ENCODE data around the gene GNAT3. TPM values are rescaled to one million over a fixed set of nuclear protein-coding genes. Genes with fewer than 3 reads are reported as not detected.

The GNAT3 gene
- total RNA-seq, 4 donors from 2014 or later, result not detected

DNA sequence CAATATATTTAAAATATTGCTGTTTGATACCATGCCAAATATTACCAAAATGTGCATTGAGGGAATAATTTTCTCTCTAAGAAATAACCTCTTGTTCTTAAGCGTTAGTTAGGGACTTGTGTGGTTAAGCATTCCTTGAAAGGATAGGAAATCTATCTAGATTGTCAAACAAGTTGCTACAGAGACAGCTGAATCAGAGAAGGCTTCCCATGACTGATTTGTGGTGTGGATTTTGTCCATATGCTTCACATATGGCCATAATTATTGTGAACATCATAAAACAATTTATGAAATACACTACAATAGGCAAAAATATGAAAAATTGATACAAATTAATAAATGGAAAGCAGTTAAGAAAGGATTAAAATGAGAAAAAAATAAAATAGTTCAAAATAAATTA, 96.3 kb downstream of the GNAT3 start:
- Histone ChIP-seq H3K27ac (no peak overlapping the region), H3K4me3 (no peak overlapping the region), H3K36me3 (no peaks in the 10 kb centered on the region), H3K4me1 (peaks cover 0 to 11% (median 0%) of the 10 kb centered on the region in 3 donors), H3K9me3 (no peaks in the 10 kb centered on the region), H3K27me3 (no peaks in the 10 kb centered on the region)
- TF ChIP-seq EP300 (IDR thresholded peaks at IDR 0.05) (no peak), POLR2AphosphoS5 (IDR thresholded peaks at IDR 0.05) (no peak), POLR2A (IDR thresholded peaks at IDR 0.05) (no peak)
- TF ChIP-seq, protein P1, sequence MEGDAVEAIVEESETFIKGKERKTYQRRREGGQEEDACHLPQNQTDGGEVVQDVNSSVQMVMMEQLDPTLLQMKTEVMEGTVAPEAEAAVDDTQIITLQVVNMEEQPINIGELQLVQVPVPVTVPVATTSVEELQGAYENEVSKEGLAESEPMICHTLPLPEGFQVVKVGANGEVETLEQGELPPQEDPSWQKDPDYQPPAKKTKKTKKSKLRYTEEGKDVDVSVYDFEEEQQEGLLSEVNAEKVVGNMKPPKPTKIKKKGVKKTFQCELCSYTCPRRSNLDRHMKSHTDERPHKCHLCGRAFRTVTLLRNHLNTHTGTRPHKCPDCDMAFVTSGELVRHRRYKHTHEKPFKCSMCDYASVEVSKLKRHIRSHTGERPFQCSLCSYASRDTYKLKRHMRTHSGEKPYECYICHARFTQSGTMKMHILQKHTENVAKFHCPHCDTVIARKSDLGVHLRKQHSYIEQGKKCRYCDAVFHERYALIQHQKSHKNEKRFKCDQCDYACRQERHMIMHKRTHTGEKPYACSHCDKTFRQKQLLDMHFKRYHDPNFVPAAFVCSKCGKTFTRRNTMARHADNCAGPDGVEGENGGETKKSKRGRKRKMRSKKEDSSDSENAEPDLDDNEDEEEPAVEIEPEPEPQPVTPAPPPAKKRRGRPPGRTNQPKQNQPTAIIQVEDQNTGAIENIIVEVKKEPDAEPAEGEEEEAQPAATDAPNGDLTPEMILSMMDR (IDR thresholded peaks at IDR 0.05), result no peak
- no peak for ATAC-seq
- 0 to 80% methylated on average over 1 of the region's 1 CpG for WGBS, 2 donors (ENCODE audit: low coverage in 1 of 2)

DNA sequence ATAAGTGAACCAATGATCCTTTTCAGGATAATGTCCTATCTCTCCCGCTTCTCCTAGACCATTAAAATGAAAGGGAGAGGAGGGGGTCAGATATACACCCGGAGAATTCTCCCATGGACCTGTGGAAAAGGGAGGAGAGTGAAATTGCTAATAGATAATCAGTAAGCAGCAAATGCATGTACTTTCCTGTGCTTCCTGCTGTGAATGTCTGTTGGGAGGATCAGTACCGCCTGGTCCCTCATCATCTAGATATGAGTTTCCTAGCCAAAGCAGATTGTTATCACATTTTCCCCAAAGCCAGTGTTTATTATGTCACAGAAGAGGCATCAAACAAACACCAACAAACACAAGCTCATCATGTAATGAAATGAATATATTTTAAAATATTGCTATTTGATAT, 96.8 kb downstream of the GNAT3 start:
- Histone ChIP-seq H3K27ac (no peak overlapping the region), H3K4me1 (peaks cover 0 to 11% (median 0%) of the 10 kb centered on the region in 3 donors), H3K4me3 (no peak overlapping the region), H3K36me3 (no peaks in the 10 kb centered on the region), H3K27me3 (no peaks in the 10 kb centered on the region), H3K9me3 (no peaks in the 10 kb centered on the region)
- ATAC-seq, result no peak
- TF ChIP-seq POLR2A (IDR thresholded peaks at IDR 0.05), result no peak
- no peak for TF ChIP-seq POLR2AphosphoS5 (IDR thresholded peaks at IDR 0.05)
- no peak for TF ChIP-seq EP300 (IDR thresholded peaks at IDR 0.05)
- TF ChIP-seq, protein P1 (IDR thresholded peaks at IDR 0.05), result no peak
- 95 to 100% methylated on average over 2 of the region's 3 CpGs for WGBS, 2 donors (ENCODE audit: low coverage in 1 of 2)

DNA sequence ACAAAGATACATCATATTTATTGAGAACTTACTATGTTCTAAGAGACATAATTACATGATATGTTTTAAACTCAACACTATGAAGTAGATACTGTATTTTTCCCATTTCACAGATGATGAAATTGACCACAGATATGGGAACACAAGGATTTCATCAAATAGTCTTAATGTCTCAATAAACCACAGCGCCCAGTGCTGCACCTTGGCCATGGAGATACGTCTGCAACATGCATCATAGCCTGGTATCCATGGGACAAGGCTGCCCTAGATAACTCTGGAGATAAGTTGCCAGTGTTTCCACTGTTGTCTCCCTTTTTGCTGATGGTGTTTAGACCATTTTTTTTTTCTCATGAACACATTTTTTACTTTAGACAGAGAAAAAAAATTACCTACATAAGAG, 97.5 kb downstream of the GNAT3 start:
- whole genome bisulfite sequencing, 2 donors (ENCODE audit: low coverage in 1 of 2), result 68 to 100% methylated on average over 1 to 2 of the region's 2 CpGs
- ATAC-seq, result no peak
- H3K9me3 ChIP-seq, result no peaks in the 10 kb centered on the region
- TF ChIP-seq EP300 (IDR thresholded peaks at IDR 0.05), result no peak
- no peak for TF ChIP-seq POLR2A (IDR thresholded peaks at IDR 0.05)
- no peak for TF ChIP-seq POLR2AphosphoS5 (IDR thresholded peaks at IDR 0.05)
- TF ChIP-seq, protein P1 (IDR thresholded peaks at IDR 0.05), result no peak
- no peaks in the 10 kb centered on the region for H3K27me3 ChIP-seq
- H3K4me3 ChIP-seq, result no peak overlapping the region
- H3K36me3 ChIP-seq, result no peaks in the 10 kb centered on the region
- H3K4me1 ChIP-seq, result peaks cover 0 to 11% (median 0%) of the 10 kb centered on the region in 3 donors
- H3K27ac ChIP-seq, result no peak overlapping the region

DNA sequence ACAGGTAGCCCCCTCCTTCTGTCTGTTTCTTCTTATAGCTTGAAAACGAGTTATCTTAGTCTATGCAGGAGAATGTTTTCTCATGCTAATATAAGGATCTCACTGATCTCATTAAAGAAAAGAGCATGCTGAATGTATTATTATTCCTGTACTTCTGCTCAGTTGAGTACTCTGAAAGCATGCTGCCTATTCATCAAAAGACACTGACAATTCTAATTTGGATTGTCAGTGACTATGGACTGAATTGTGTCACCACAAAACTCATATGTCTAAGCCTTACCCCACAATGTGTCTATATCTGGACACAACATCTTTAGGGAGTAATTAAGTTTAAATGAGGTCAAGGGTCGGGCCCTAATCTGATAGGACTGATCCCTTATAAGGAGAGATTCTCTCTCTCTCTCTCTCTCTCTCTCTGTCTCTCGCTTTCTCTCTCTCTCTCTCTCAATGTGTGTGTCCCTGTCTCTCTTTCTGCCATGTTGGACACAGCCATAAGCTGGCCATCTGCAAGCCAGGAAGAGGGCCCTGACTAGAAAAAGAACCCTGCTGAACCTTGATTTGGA, 98.4 kb downstream of the GNAT3 start:
- no peaks in the 10 kb centered on the region for H3K36me3 ChIP-seq
- no peaks in the 10 kb centered on the region for H3K27me3 ChIP-seq
- ATAC-seq, result no peak
- no peak overlapping the region for H3K4me3 ChIP-seq
- 71 to 78% methylated on average over 3 of the region's 3 CpGs for WGBS, 2 donors (ENCODE audit: low coverage in 1 of 2)
- peaks cover 0 to 11% (median 0%) of the 10 kb centered on the region in 3 donors for H3K4me1 ChIP-seq
- no peaks in the 10 kb centered on the region for H3K9me3 ChIP-seq
- no peak overlapping the region for H3K27ac ChIP-seq
- TF ChIP-seq EP300 (IDR thresholded peaks at IDR 0.05) (no peak), POLR2A (IDR thresholded peaks at IDR 0.05) (no peak), POLR2AphosphoS5 (IDR thresholded peaks at IDR 0.05) (no peak)
- TF ChIP-seq, protein P1 (IDR thresholded peaks at IDR 0.05), result no peak

DNA sequence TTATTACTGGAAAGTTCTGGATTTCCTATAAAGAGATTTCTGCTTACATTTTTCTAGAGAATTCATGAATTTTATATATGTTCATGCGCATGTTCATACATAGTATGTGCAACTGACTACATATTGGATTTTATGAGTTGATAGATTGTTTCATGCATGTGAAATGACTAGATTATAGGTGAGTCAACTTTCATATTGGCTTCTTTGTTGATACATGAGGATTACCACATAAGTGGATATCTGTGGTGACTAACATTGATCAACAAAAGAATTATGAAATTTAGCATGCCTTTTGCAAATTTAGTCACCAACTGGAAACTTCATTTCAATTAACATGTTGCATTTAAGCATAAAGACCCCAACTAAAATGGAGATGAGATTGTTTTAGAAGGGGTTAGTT, 99.0 kb downstream of the GNAT3 start:
- Histone ChIP-seq H3K36me3 (no peaks in the 10 kb centered on the region), H3K4me1 (peaks cover 0 to 11% (median 0%) of the 10 kb centered on the region in 3 donors), H3K27ac (no peak overlapping the region), H3K4me3 (no peak overlapping the region), H3K27me3 (no peaks in the 10 kb centered on the region), H3K9me3 (no peaks in the 10 kb centered on the region)
- TF ChIP-seq POLR2AphosphoS5 (IDR thresholded peaks at IDR 0.05) (no peak), EP300 (IDR thresholded peaks at IDR 0.05) (no peak), POLR2A (IDR thresholded peaks at IDR 0.05) (no peak)
- TF ChIP-seq, protein P1 (IDR thresholded peaks at IDR 0.05), result no peak
- 93 to 100% methylated on average over 1 of the region's 1 CpG for WGBS, 2 donors (ENCODE audit: low coverage in 1 of 2)
- ATAC-seq, result no peak
